MM.1S (cell line): Measurements from ENCODE around the gene ZBTB49.

ENCODE experiments used
- DNase-seq: peaks from one replicate; pipeline ENCODE4 v3.0.0-alpha.2; 2015
- H2AFZ ChIP-seq: fragments of 300-600 bp; sonication (generic); 2 replicates; pipeline ENCODE4 v1.6.0; 2016; ENCODE audit warnings: antibody characterized with exemption, low read length
- H3F3A ChIP-seq: fragments of 300-600 bp; sonication (generic); 2 replicates; pipeline ENCODE4 v1.6.1; 2016; ENCODE audit warnings: mild to moderate bottlenecking, antibody characterized with exemption, low read length, moderate library complexity, mixed read lengths; ENCODE audit not compliant: insufficient read depth
- H3K27ac ChIP-seq: fragments of 300-600 bp; sonication (generic); 2 replicates; pipeline ENCODE4 v1.5.1; 2016; ENCODE audit warnings: mild to moderate bottlenecking, low read length
- H3K27me3 ChIP-seq: fragments of 300-600 bp; sonication (generic); replicated peaks from 2 replicates; pipeline ENCODE4 v1.6.0; 2016; ENCODE audit warnings: low read length; ENCODE audit not compliant: insufficient read depth
- H3K36me3 ChIP-seq: fragments of 300-600 bp; sonication (generic); replicated peaks from 2 replicates; pipeline ENCODE4 v1.6.1; 2016; ENCODE audit warnings: mild to moderate bottlenecking, low read length, mixed read lengths; ENCODE audit not compliant: insufficient read depth
- H3K4me1 ChIP-seq: fragments of 300-600 bp; sonication (generic); 2 replicates; pipeline ENCODE4 v1.6.1; 2016; ENCODE audit warnings: low read length, mixed read lengths
- H3K4me2 ChIP-seq: fragments of 300-600 bp; sonication (generic); 2 replicates; pipeline ENCODE4 v1.6.0; 2016; ENCODE audit warnings: low read depth, low read length
- H3K4me3 ChIP-seq: fragments of 300-600 bp; sonication (generic); 2 replicates; pipeline ENCODE4 v1.5.1; 2016; ENCODE audit warnings: low read length, mixed read lengths
- H3K79me2 ChIP-seq: fragments of 300-600 bp; sonication (generic); 2 replicates; pipeline ENCODE4 v1.6.1; 2016; ENCODE audit warnings: mixed run types, low read length, mixed read lengths
- H3K9ac ChIP-seq: fragments of 300-600 bp; sonication (generic); 2 replicates; pipeline ENCODE4 v1.6.1; 2016; ENCODE audit warnings: low read length, mixed read lengths
- H3K9me2 ChIP-seq: fragments of 300-600 bp; sonication (generic); replicated peaks from 2 replicates; pipeline ENCODE4 v1.6.1; 2016; ENCODE audit warnings: mild to moderate bottlenecking, low read length, mixed read lengths; ENCODE audit not compliant: insufficient read depth
- H3K9me3 ChIP-seq: fragments of 300-600 bp; sonication (generic); replicated peaks from 2 replicates; pipeline ENCODE4 v1.6.1; 2016; ENCODE audit warnings: mild to moderate bottlenecking, low read length, mixed read lengths; ENCODE audit not compliant: insufficient read depth
- H4K20me1 ChIP-seq: fragments of 300-600 bp; sonication (generic); 2 replicates; pipeline ENCODE4 v1.6.1; 2016; ENCODE audit warnings: mild to moderate bottlenecking, low read length, moderate library complexity, mixed read lengths; ENCODE audit not compliant: insufficient read depth
- EZH2 ChIP-seq: fragments of 300-600 bp; sonication (generic); optimal IDR thresholded peaks from 2 replicates; pipeline ENCODE3; 2017; ENCODE audit warnings: low read depth, mild to moderate bottlenecking, antibody characterized with exemption, low read length, mixed read lengths
- EZH2phosphoT487 ChIP-seq: fragments of 300-600 bp; sonication (generic); IDR thresholded peaks from 2 replicates; pipeline ENCODE4 v1.6.1; 2018; ENCODE audit warnings: antibody characterized with exemption, low read length
- TF ChIP-seq, protein P1 (sequence below): fragments of 300-600 bp; sonication (generic); IDR thresholded peaks from 2 replicates; pipeline ENCODE4 v1.5.1; 2016; ENCODE audit warnings: antibody characterized with exemption, low read length, mixed read lengths

The ZBTB49 gene

DNA sequence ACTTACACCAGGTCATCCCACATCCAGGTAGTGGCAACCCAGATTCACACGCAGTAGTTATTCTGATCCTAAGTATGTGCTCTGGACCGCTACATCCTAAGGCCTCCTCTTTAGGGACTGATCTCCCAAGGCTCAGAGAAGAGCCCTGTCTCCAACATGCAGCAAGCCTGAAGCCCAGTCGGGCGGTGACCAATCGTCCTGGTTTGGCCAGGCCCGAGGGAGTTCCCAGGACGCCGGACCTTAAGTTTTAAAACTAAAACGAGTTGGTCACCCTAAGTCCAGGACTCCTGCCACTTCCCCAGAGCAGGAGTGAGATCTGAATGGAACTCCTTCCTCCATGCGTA is 482 bp upstream of the ZBTB49 start:
- DNase-seq: peak; percentile 15
- Histone ChIP-seq H3K4me2 (peak overlapping the region; percentile 81), H3K9ac (peak overlapping the region; percentile 80), H3K36me3 (peaks cover 8% of the 10 kb centered on the region; the same call in 1 of the 2 replicates), H3K4me1 (peaks cover 10% of the 10 kb centered on the region; the same call in 1 of the 2 replicates), H3K79me2 (peaks cover 96% of the 10 kb centered on the region), H3K9me2 (no peaks in the 10 kb centered on the region), H3F3A (peaks cover 13% of the 10 kb centered on the region), H3K27me3 (no peaks in the 10 kb centered on the region), H3K9me3 (no peaks in the 10 kb centered on the region), H2AFZ (peak overlapping the region; percentile 43), H4K20me1 (no peaks in the 10 kb centered on the region), H3K4me3 (peak overlapping the region; percentile 78), H3K27ac (peak overlapping the region; percentile 39; the same call in 1 of the 2 replicates)
- TF ChIP-seq EZH2phosphoT487 (no peak), EZH2 (no peak)
- TF ChIP-seq, protein P1, sequence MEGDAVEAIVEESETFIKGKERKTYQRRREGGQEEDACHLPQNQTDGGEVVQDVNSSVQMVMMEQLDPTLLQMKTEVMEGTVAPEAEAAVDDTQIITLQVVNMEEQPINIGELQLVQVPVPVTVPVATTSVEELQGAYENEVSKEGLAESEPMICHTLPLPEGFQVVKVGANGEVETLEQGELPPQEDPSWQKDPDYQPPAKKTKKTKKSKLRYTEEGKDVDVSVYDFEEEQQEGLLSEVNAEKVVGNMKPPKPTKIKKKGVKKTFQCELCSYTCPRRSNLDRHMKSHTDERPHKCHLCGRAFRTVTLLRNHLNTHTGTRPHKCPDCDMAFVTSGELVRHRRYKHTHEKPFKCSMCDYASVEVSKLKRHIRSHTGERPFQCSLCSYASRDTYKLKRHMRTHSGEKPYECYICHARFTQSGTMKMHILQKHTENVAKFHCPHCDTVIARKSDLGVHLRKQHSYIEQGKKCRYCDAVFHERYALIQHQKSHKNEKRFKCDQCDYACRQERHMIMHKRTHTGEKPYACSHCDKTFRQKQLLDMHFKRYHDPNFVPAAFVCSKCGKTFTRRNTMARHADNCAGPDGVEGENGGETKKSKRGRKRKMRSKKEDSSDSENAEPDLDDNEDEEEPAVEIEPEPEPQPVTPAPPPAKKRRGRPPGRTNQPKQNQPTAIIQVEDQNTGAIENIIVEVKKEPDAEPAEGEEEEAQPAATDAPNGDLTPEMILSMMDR: no peak

DNA sequence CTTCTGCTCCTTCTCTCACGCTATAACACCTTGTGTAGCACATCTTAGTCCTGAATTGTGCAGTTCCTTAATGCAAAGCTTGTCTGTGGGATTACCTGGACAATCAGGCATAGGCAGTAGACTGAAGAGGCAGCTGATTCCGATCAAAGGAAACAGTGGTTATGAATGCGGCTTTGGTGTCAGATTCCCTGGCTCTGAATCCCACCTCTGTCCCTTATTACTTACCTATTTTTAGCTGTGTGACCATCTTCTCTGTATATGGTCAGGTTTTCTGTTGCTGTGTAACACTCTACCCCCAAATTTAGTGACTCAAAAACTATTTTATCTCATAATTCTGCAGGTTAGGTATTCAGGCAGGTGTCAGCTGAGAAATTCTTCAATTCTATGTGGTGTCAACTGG is 3.2 kb downstream of the ZBTB49 start:
- no peak overlapping the region for H3K9ac ChIP-seq
- H3K4me3 ChIP-seq: no peak overlapping the region
- H3K79me2 ChIP-seq: peaks cover 81% of the 10 kb centered on the region
- H3K27ac ChIP-seq: no peak overlapping the region
- no peaks in the 10 kb centered on the region for H4K20me1 ChIP-seq
- H3K9me3 ChIP-seq: no peaks in the 10 kb centered on the region
- no peak for TF ChIP-seq EZH2phosphoT487
- no peak for TF ChIP-seq EZH2
- TF ChIP-seq, protein P1: no peak
- H3K36me3 ChIP-seq: no peaks in the 10 kb centered on the region
- no peaks in the 10 kb centered on the region for H3K27me3 ChIP-seq
- DNase-seq: no peak
- peaks cover 10% of the 10 kb centered on the region; the same call in 1 of the 2 replicates for H3K4me1 ChIP-seq
- peaks cover 13% of the 10 kb centered on the region for H3F3A ChIP-seq
- no peaks in the 10 kb centered on the region for H3K9me2 ChIP-seq
- H3K4me2 ChIP-seq: no peak overlapping the region
- no peak overlapping the region for H2AFZ ChIP-seq

- Histone ChIP-seq H3F3A (0 out of 2 replicates have a peak, but pooled peaks cover under 1% of the 10 kb centered on the region), H3K4me3 (no peak overlapping the region), H3K4me2 (no peak overlapping the region), H2AFZ (no peak overlapping the region), H3K4me1 (peaks cover 3% of the 10 kb centered on the region; the same call in 1 of the 2 replicates), H3K79me2 (peaks cover 57% of the 10 kb centered on the region), H3K9me2 (no peaks in the 10 kb centered on the region), H3K9me3 (no peaks in the 10 kb centered on the region), H3K36me3 (no peaks in the 10 kb centered on the region; the same call in 1 of the 2 replicates), H3K9ac (no peak overlapping the region), H3K27ac (no peak overlapping the region), H4K20me1 (no peaks in the 10 kb centered on the region), H3K27me3 (no peaks in the 10 kb centered on the region)
- no peak for DNase-seq
- TF ChIP-seq, protein P1: no peak
- TF ChIP-seq EZH2phosphoT487: no peak
- TF ChIP-seq EZH2: no peak
Observed at GRCh38 chr4:4296283-4296846, 6.3 kb downstream of the ZBTB49 start.
